Glutamatergic neuron (in vitro differentiated cells): Measurements from ENCODE around the gene CPD. TPM values are rescaled to one million over a fixed set of nuclear protein-coding genes. Genes with fewer than 3 reads are reported as not detected.
A peak's percentile ranks its signal among the peaks of the same experiment; 100 is the strongest.

Experiments used
- DNase-seq: peaks from one replicate; pipeline ENCODE4 v3.0.0; 2022
- H3K27ac Mint-ChIP-seq: one replicate; pipeline ENCODE4 v1.8.0; 2020; ENCODE audit warnings: mild to moderate bottlenecking, mixed read lengths, inconsistent platforms; ENCODE audit not compliant: unreplicated experiment
- H3K27me3 Mint-ChIP-seq: one replicate; pipeline ENCODE4 v1.8.0; 2020; ENCODE audit warnings: mild to moderate bottlenecking, moderate library complexity, mixed read lengths, inconsistent platforms; ENCODE audit not compliant: unreplicated experiment
- H3K36me3 Mint-ChIP-seq: one replicate; pipeline ENCODE4 v1.8.0; 2020; ENCODE audit warnings: mild to moderate bottlenecking, mixed read lengths, inconsistent platforms; ENCODE audit not compliant: unreplicated experiment
- H3K4me1 Mint-ChIP-seq: one replicate; pipeline ENCODE4 v1.8.0; 2020; ENCODE audit warnings: mild to moderate bottlenecking, low read depth, mixed read lengths, inconsistent platforms; ENCODE audit not compliant: unreplicated experiment
- H3K4me3 Mint-ChIP-seq: one replicate; pipeline ENCODE4 v1.8.0; 2020; ENCODE audit warnings: mild to moderate bottlenecking, mixed read lengths, inconsistent platforms; ENCODE audit not compliant: unreplicated experiment
- H3K9me3 Mint-ChIP-seq: one replicate; pipeline ENCODE4 v1.8.0; 2020; ENCODE audit warnings: mild to moderate bottlenecking, moderate library complexity, mixed read lengths, inconsistent platforms; ENCODE audit not compliant: unreplicated experiment
- CTCF ChIP-seq: fragments of 200-600 bp; sonication (generic); IDR thresholded peaks from one replicate; pipeline ENCODE4 v1.5.0; 2021; ENCODE audit not compliant: partially characterized antibody, unreplicated experiment
- total RNA-seq: library from RNA; stranded (reverse); fragmentation: NEBNext Ultra II Directional; extraction: Animal tissue kit (Norgen Biotek cat#: 25700); gene quantifications from one replicate; pipeline ENCODE4 v1.2.1, GENCODE V29; 2021; ENCODE audit not compliant: unreplicated experiment

Gene CPD
- total RNA-seq, 1 donor from 2014 or later = 29.8 TPM

GRCh38 chr17:30379903-30380381 is 1.2 kb downstream of the CPD start:
- H3K36me3 Mint-ChIP-seq = peaks cover 4% of the 10 kb centered on the region
- peak overlapping the region; percentile 94 for H3K4me3 Mint-ChIP-seq
- peaks cover 22% of the 10 kb centered on the region for H3K4me1 Mint-ChIP-seq
- no peak for TF ChIP-seq CTCF
- peaks cover 6% of the 10 kb centered on the region for H3K27me3 Mint-ChIP-seq
- H3K27ac Mint-ChIP-seq = no peak overlapping the region
- H3K9me3 Mint-ChIP-seq = peaks cover 5% of the 10 kb centered on the region
- no peak for DNase-seq

- H3K9me3 Mint-ChIP-seq = peaks cover 5% of the 10 kb centered on the region
- H3K36me3 Mint-ChIP-seq = peaks cover 4% of the 10 kb centered on the region
- no peak for TF ChIP-seq CTCF
- H3K4me1 Mint-ChIP-seq = peaks cover 22% of the 10 kb centered on the region
- DNase-seq = no peak
- no peak overlapping the region for H3K27ac Mint-ChIP-seq
- peak overlapping the region; percentile 94 for H3K4me3 Mint-ChIP-seq
- peaks cover 6% of the 10 kb centered on the region for H3K27me3 Mint-ChIP-seq
Observed at GRCh38 chr17:30380643-30381339, 2.1 kb downstream of the CPD start.

- Mint-ChIP-seq H3K27ac (no peak overlapping the region), H3K36me3 (peaks cover 4% of the 10 kb centered on the region), H3K27me3 (peaks cover 6% of the 10 kb centered on the region)
Observed at GRCh38 chr17:30381340-30381659, 2.6 kb downstream of the CPD start.

GRCh38 chr17:30382345-30382744 is 3.6 kb downstream of the CPD start:
- Mint-ChIP-seq H3K9me3 (peaks cover 5% of the 10 kb centered on the region), H3K27ac (no peak overlapping the region), H3K36me3 (peaks cover 4% of the 10 kb centered on the region), H3K4me1 (peaks cover 15% of the 10 kb centered on the region), H3K4me3 (no peak overlapping the region), H3K27me3 (peaks cover 6% of the 10 kb centered on the region)
- no peak for TF ChIP-seq CTCF
- no peak for DNase-seq

More at GRCh38 chr17:30381340-30381659, 2.6 kb downstream of the CPD start:
- Mint-ChIP-seq H3K4me3 (peak overlapping the region; percentile 94), H3K4me1 (peaks cover 22% of the 10 kb centered on the region), H3K9me3 (peaks cover 5% of the 10 kb centered on the region)
- TF ChIP-seq CTCF = no peak
- DNase-seq = no peak
